Fibroblast of skin of scalp (primary cell): Measurements from ENCODE around the gene CHKB.

Experiments
- DNase-seq: peaks from one replicate; pipeline ENCODE4 v3.0.0-alpha.2; 2013

Gene CHKB

DNA sequence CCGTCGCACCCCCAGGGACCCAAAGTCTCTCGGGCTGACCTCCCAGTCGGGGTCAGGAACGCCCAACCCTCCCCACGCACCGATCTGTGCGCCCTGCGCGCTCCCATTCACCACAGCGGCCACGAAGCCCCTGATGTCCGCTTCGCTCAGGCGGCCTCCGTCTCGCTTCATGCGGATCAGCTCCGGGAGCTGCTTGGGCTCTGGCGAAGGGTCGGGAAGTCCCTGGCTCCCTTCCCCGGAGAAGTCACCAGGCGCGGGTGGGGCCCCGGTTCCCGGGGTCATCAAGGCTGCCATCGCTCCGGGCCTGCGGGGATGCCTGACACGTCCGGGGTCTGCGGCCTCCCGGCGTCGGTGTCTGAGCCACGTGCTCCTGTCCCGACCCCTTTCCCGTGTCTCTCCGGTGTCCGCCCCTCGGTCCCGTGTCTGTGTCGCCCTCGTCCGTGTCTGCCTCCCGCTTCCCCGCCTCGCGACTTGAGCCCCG lies 53.2 kb downstream of the CHKB start:
- no peak for DNase-seq
